Upper lobe of left lung (tissue), 6 donors: ENCODE measurements around the gene KRT81. TPM values are rescaled to one million over a fixed set of nuclear protein-coding genes. Genes with fewer than 3 reads are reported as not detected.
A peak's percentile ranks its signal among the peaks of the same experiment; 100 is the strongest.
"Not testable (repeated sequence)": the region's sequence is repeated elsewhere in the genome, so short reads cannot be mapped to it uniquely, and the experiment has no call there.

ENCODE experiments used
- ATAC-seq, 2 donors: fragments of 200-7000 bp; cut with Tn5 transposase; one replicate each; pipeline ENCODE4 v1.9.1; 2022; ENCODE audit warnings: mild to moderate bottlenecking in 2 of 2, moderate library complexity in 2 of 2; ENCODE audit not compliant: low FRiP score in 2 of 2
- DNase-seq, 2 donors: peaks; one replicate each; pipeline ENCODE4 v3.0.0-alpha.2; 2019 to 2020
- H3K27ac ChIP-seq, 4 donors: fragments of 200-600 bp; sonication (generic); one replicate each; pipeline ENCODE4 v1.5.1; 2016 to 2019
- H3K27me3 ChIP-seq, 4 donors: fragments of 200-600 bp; sonication (generic); one replicate each; pipeline ENCODE4 v1.5.1; 2017 to 2019
- H3K36me3 ChIP-seq, 4 donors: fragments of 200-600 bp; sonication (generic); one replicate each; pipeline ENCODE4 v1.5.1; 2016 to 2019
- H3K4me1 ChIP-seq, 4 donors: fragments of 200-600 bp; sonication (generic); one replicate each; pipeline ENCODE4 v1.5.1; 2018 to 2019
- H3K4me3 ChIP-seq, 4 donors: fragments of 200-600 bp; sonication (generic); one replicate each; pipeline ENCODE4 v1.5.1; 2017 to 2019; ENCODE audit warnings: mild to moderate bottlenecking in 2 of 4, moderate library complexity in 1 of 4
- H3K9me3 ChIP-seq, 4 donors: fragments of 200-600 bp; sonication (generic); one replicate each; pipeline ENCODE4 v1.5.1; 2018 to 2019
- EP300 ChIP-seq, 4 donors: sonication (generic); formaldehyde crosslinking; IDR thresholded peaks; one replicate each; pipeline ENCODE4 v1.5.1; 2017; ENCODE audit warnings: antibody characterized with exemption in 4 of 4, control low read depth in 2 of 4
- POLR2A ChIP-seq, 4 donors: fragments of 450-650 bp; IDR thresholded peaks; one replicate each; pipeline ENCODE4 v1.5.1; 2016 to 2017; ENCODE audit warnings: antibody characterized with exemption in 4 of 4, mild to moderate bottlenecking in 2 of 4
- POLR2AphosphoS5 ChIP-seq, 2 donors: sonication (generic); formaldehyde crosslinking; IDR thresholded peaks; one replicate each; pipeline ENCODE4 v1.5.1; 2017; ENCODE audit warnings: antibody characterized with exemption in 2 of 2
- WGBS, 2 donors: methylation state at CpG; one replicate each; pipeline ENCODE4 v1.1.5; 2017 to 2018; 5-methylcytosine and 5-hydroxymethylcytosine counted together
- total RNA-seq, 6 donors: library from RNA; depleted of rRNA in 4 of 6; stranded (reverse); fragments of >200 nt in 4 of 6; gene quantifications; one replicate each; pipeline versions ENCODE4 v1.1.0 to v1.2.1, GENCODE V29; 2016 to 2021
- TF ChIP-seq, protein P1 (sequence below), 6 experiments: fragments of 450-650 bp in 4 of 6; fragments of 200-600 bp in 2 of 6; sonication (generic) in 2 of 6; IDR thresholded peaks; one replicate each; pipeline ENCODE4 v1.5.1; 2016 to 2019; ENCODE audit warnings: antibody characterized with exemption in 6 of 6
- donor health status: DM: no; HTN: no; CAD: no; lungs with moderate emphysema.
- donor health status: DM: no; HTN: yes; CAD: no; lungs with severe emphysema.

KRT81 gene
- total RNA-seq, 6 donors from 2014 or later: 0.39 to 1.4 (median 0.52) TPM; not detected in 2

DNA sequence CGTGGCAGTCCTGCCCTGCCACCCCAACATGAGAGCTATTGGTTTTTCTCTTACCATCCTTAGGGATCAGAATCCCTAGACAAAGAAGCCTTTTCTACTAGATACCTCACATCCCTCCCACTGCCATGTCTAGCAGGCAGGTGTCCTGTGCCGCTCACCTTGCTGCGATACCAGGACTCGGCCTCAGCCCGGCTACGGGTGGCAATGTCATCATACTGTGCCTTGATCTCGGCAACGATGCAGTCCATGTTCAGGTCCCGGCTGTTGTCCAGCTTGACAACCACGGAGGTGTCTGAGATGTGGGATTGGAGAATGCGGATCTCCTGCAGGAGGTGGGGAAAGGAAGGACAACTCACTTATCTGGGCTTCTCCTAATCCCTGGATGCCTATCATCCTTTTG, 25.4 kb upstream of the KRT81 start:
- 93 to 100% methylated on average over 3 to 11 of the region's 11 CpGs for WGBS, 2 donors
- Histone ChIP-seq H3K36me3 (no peaks in the 10 kb centered on the region), H3K4me1 (no peaks in the 10 kb centered on the region), H3K27me3 (peaks cover 0 to 8% (median 2%) of the 10 kb centered on the region in 4 donors), H3K27ac (no peak overlapping the region), H3K9me3 (no peaks in the 10 kb centered on the region), H3K4me3 (no peak overlapping the region)
- no peak for ATAC-seq
- no peak for TF ChIP-seq EP300 (IDR thresholded peaks at IDR 0.05)
- TF ChIP-seq POLR2AphosphoS5 (IDR thresholded peaks at IDR 0.05): no peak
- TF ChIP-seq, protein P1, sequence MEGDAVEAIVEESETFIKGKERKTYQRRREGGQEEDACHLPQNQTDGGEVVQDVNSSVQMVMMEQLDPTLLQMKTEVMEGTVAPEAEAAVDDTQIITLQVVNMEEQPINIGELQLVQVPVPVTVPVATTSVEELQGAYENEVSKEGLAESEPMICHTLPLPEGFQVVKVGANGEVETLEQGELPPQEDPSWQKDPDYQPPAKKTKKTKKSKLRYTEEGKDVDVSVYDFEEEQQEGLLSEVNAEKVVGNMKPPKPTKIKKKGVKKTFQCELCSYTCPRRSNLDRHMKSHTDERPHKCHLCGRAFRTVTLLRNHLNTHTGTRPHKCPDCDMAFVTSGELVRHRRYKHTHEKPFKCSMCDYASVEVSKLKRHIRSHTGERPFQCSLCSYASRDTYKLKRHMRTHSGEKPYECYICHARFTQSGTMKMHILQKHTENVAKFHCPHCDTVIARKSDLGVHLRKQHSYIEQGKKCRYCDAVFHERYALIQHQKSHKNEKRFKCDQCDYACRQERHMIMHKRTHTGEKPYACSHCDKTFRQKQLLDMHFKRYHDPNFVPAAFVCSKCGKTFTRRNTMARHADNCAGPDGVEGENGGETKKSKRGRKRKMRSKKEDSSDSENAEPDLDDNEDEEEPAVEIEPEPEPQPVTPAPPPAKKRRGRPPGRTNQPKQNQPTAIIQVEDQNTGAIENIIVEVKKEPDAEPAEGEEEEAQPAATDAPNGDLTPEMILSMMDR (IDR thresholded peaks at IDR 0.05): no peak
- TF ChIP-seq POLR2A (IDR thresholded peaks at IDR 0.05): no peak
- DNase-seq: peak in 1 of 2 donors; percentile 35

DNA sequence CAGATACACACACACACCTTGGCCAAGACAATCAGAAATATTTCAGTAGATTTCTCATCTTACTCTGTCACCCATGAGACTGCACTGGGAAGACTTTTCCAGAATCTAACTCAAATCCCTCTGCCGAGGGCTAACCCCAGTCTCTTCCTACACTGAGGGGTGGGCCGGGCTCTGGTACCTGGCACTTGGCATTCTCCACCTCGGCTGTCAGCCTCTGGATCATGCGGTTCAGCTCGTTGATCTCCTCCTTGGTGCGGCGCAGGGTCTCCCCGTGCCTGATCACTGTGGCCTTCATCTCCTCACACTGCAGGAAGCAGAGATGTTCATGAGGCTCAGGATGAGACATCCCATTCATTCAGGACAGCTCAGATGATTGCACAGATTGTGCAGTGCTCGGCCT, 25.0 kb upstream of the KRT81 start:
- peaks cover 0 to 6% (median 2%) of the 10 kb centered on the region in 4 donors for H3K27me3 ChIP-seq
- H3K27ac ChIP-seq: no peak overlapping the region
- H3K4me3 ChIP-seq: no peak overlapping the region
- DNase-seq (no peak), ATAC-seq (no peak)
- no peaks in the 10 kb centered on the region for H3K4me1 ChIP-seq
- H3K36me3 ChIP-seq: no peaks in the 10 kb centered on the region
- no peaks in the 10 kb centered on the region for H3K9me3 ChIP-seq
- WGBS, 2 donors: 72 to 90% methylated on average over 8 to 9 of the region's 9 CpGs
- TF ChIP-seq, protein P1 (IDR thresholded peaks at IDR 0.05): no peak
- TF ChIP-seq POLR2AphosphoS5 (IDR thresholded peaks at IDR 0.05) (no peak), POLR2A (IDR thresholded peaks at IDR 0.05) (no peak), EP300 (IDR thresholded peaks at IDR 0.05) (no peak)

DNA sequence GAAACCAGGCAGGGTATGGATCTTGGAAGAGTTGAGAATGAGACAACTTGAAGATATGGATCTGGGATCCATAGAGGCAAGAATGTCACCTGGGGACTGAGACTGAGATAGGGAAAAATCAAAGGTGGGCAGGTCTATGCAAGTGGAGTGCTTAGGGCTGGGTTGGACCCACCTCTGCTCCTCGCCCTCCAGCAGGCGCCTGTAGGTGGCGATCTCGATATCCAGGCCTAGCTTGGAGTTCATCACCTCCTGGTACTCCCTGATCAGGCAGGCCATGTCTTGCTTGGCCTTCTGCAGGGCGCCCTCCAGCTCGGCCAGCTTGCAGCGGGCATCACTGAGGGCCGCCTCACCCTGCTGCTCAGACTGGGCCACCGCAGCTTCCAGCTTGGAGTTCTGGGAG, 24.4 kb upstream of the KRT81 start:
- not testable (repeated sequence) for H3K36me3 ChIP-seq
- DNase-seq: peak in 1 of 2 donors; percentile 45

DNA sequence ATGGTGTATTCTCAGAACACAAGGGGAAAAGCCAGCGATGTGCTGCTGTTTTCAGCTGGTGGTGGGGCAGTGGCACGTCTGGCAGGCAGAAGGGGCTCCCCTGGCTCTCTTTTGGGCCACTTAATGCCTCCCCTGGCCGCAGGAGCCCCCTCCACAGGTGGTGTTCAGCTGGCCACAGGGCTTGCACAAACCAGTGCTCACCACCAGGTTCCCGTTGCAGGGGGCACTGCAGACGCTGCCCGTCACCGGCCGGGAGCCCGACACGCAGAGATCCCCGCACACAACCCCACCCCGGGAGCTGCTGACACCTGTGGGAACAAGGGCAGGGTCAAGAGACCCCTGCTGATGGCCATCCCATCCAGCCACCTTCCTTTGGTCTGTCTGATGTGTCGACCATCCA, 23.2 kb upstream of the KRT81 start:
- H3K4me3 ChIP-seq: no peak overlapping the region
- H3K4me1 ChIP-seq: no peaks in the 10 kb centered on the region
- 72 to 84% methylated on average over 11 to 12 of the region's 13 CpGs for WGBS, 2 donors
- peak in 1 of 2 donors; percentile 77 for DNase-seq
- no peak for ATAC-seq
- no peak overlapping the region for H3K27ac ChIP-seq
- no peaks in the 10 kb centered on the region for H3K36me3 ChIP-seq
- TF ChIP-seq, protein P1 (IDR thresholded peaks at IDR 0.05): no peak
- no peak for TF ChIP-seq EP300 (IDR thresholded peaks at IDR 0.05)
- TF ChIP-seq POLR2A (IDR thresholded peaks at IDR 0.05): no peak
- TF ChIP-seq POLR2AphosphoS5 (IDR thresholded peaks at IDR 0.05): no peak
- no peaks in the 10 kb centered on the region for H3K27me3 ChIP-seq
- H3K9me3 ChIP-seq: no peaks in the 10 kb centered on the region

More for the DNA sequence above, 24.4 kb upstream of the KRT81 start:
- not testable (repeated sequence) for ATAC-seq, H3K27me3 ChIP-seq, H3K4me1 ChIP-seq, H3K27ac ChIP-seq, H3K4me3 ChIP-seq, H3K9me3 ChIP-seq
- 59 to 64% methylated on average over 7 to 9 of the region's 9 CpGs for WGBS, 2 donors

DNA sequence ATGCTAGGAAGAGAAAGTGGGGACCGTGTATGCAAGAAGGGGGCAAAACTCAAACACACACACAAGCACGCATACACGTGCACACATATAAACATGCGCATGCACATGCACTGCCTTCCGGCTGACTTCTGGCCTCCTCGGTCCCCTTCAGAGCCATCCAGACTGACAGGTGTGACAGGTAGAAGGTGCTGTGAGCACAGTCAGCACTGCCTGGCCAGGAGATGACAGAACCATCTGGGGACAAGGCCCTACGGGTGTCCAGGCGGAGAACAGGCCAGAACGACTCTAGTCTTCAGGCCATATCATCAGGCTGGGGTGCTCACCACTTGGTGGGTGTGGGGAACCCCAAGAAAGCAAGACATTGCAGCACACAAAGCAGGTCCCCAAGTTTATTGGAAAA, 22.6 kb upstream of the KRT81 start:
- no peak for DNase-seq
- Histone ChIP-seq H3K4me1 (peaks cover 0 to 1% (median 0%) of the 10 kb centered on the region in 4 donors), H3K4me3 (no peak overlapping the region), H3K9me3 (no peaks in the 10 kb centered on the region), H3K36me3 (no peaks in the 10 kb centered on the region), H3K27ac (no peak overlapping the region), H3K27me3 (no peaks in the 10 kb centered on the region)
- WGBS, 2 donors: 75 to 85% methylated on average over 8 to 9 of the region's 9 CpGs
- TF ChIP-seq POLR2A (IDR thresholded peaks at IDR 0.05) (no peak), POLR2AphosphoS5 (IDR thresholded peaks at IDR 0.05) (no peak), EP300 (IDR thresholded peaks at IDR 0.05) (no peak)
- TF ChIP-seq, protein P1 (IDR thresholded peaks at IDR 0.05): no peak
- no peak for ATAC-seq
